HepG2 (cell line): ENCODE results near the gene DDRGK1. TPM values are rescaled to one million over a fixed set of nuclear protein-coding genes. Genes with fewer than 3 reads are reported as not detected.

Experiments used
- ARHGAP35 ChIP-seq: sonication (generic); formaldehyde crosslinking; IDR thresholded peaks from 2 replicates; pipeline ENCODE4 v1.9.0; 2022; ENCODE audit warnings: mild to moderate bottlenecking, inconsistent platforms, moderate library complexity, missing genetic modification reagents, borderline replicate concordance
- CREB1 ChIP-seq, 2 experiments: fragments of 450-650 bp in 1 of 2; IDR thresholded peaks; 2 replicates each; pipeline ENCODE4 v1.6.1; 2016 to 2017; ENCODE audit warnings: control low read depth in 1 of 2, mild to moderate bottlenecking in 1 of 2, missing compliant biosample characterization in 1 of 2, missing genetic modification characterization in 1 of 2
- FOXA3 ChIP-seq: IDR thresholded peaks from 2 replicates; pipeline ENCODE4 v1.6.1; 2016; ENCODE audit warnings: missing genetic modification reagents, missing compliant biosample characterization
- HOXD1 ChIP-seq: sonication (generic); formaldehyde crosslinking; IDR thresholded peaks from 2 replicates; pipeline ENCODE4 v1.5.0; 2020; ENCODE audit warnings: missing genetic modification reagents
- IKZF4 ChIP-seq: sonication (generic); formaldehyde crosslinking; IDR thresholded peaks from 2 replicates; pipeline ENCODE4 v1.5.1; 2020; ENCODE audit warnings: borderline replicate concordance, mild to moderate bottlenecking, low read depth, missing genetic modification reagents; ENCODE audit errors: not compliant biosample characterization
- MEIS1 ChIP-seq: sonication (generic); formaldehyde crosslinking; IDR thresholded peaks from 2 replicates; pipeline ENCODE4 v1.9.0; 2021; ENCODE audit warnings: mild to moderate bottlenecking, missing genetic modification reagents, moderate library complexity, borderline replicate concordance
- SNAI1 ChIP-seq: sonication (generic); formaldehyde crosslinking; IDR thresholded peaks from 2 replicates; pipeline ENCODE4 v1.5.0; 2020; ENCODE audit warnings: mild to moderate bottlenecking, missing genetic modification reagents, borderline replicate concordance
- STAG1 ChIP-seq: sonication (generic); formaldehyde crosslinking; IDR thresholded peaks from 2 replicates; pipeline ENCODE4 v1.4.0; 2020; ENCODE audit warnings: missing genetic modification reagents
- ZBTB20 ChIP-seq: sonication (generic); formaldehyde crosslinking; IDR thresholded peaks from 2 replicates; pipeline ENCODE4 v1.8.1; 2023; ENCODE audit warnings: missing genetic modification reagents, low read depth, mild to moderate bottlenecking, borderline replicate concordance
- ZNF451 ChIP-seq: sonication (generic); formaldehyde crosslinking; IDR thresholded peaks from 2 replicates; pipeline ENCODE4 v1.5.0; 2020; ENCODE audit warnings: mild to moderate bottlenecking, missing genetic modification reagents
- ZNF570 ChIP-seq: sonication (generic); formaldehyde crosslinking; IDR thresholded peaks from 2 replicates; pipeline ENCODE4 v1.4.0; 2020; ENCODE audit warnings: mild to moderate bottlenecking, missing genetic modification reagents, borderline replicate concordance
- ZNF747 ChIP-seq: sonication (generic); formaldehyde crosslinking; IDR thresholded peaks from 2 replicates; pipeline ENCODE4 v1.8.1; 2023; ENCODE audit warnings: missing genetic modification reagents, mild to moderate bottlenecking, borderline replicate concordance
- polyA plus RNA-seq, 8 experiments: library from polyadenylated mRNA; depleted of rRNA in 3 of 8; stranded (reverse) in 7 of 8; unstranded in 1 of 8; fragments of >200 nt; fragmentation: Illumina TruSeq in 4 of 8; extraction: Trizol in 4 of 8; gene quantifications; 2 replicates each; pipeline versions ENCODE4 v1.2.1 to v1.2.3, GENCODE V29; 2011 to 2016; ENCODE audit warnings: low read depth in 4 of 8, missing spikeins in 1 of 8, mixed read lengths in 1 of 8; ENCODE audit not compliant: insufficient read depth in 1 of 8
- total RNA-seq, 5 experiments: library from RNA; depleted of rRNA; stranded (reverse); fragments of >200 nt; fragmentation: Illumina TruSeq; extraction: Trizol; gene quantifications; 2 replicates each; pipeline ENCODE4 v1.2.3, GENCODE V29; 2016; ENCODE audit warnings: low read depth in 1 of 5
- TF ChIP-seq, protein P1 (sequence below): sonication (generic); formaldehyde crosslinking; IDR thresholded peaks from 2 replicates; pipeline ENCODE4 v1.4.0; 2020; ENCODE audit warnings: missing genetic modification reagents, mild to moderate bottlenecking, borderline replicate concordance
- TF ChIP-seq, protein P2 (sequence below): sonication (generic); formaldehyde crosslinking; IDR thresholded peaks from 2 replicates; pipeline ENCODE4 v1.9.0; 2021; ENCODE audit warnings: missing genetic modification reagents, borderline replicate concordance
- TF ChIP-seq, protein P3 (sequence below): sonication (generic); formaldehyde crosslinking; IDR thresholded peaks from 2 replicates; pipeline ENCODE4 v1.8.0; 2022; ENCODE audit warnings: mild to moderate bottlenecking, missing genetic modification reagents; ENCODE audit not compliant: insufficient replicate concordance
- TF ChIP-seq, protein P4 (sequence below): sonication (generic); formaldehyde crosslinking; IDR thresholded peaks from 2 replicates; pipeline ENCODE4 v1.4.0; 2020; ENCODE audit warnings: mild to moderate bottlenecking, low read depth, missing genetic modification reagents
- TF ChIP-seq, protein P5 (sequence below): sonication (generic); formaldehyde crosslinking; IDR thresholded peaks from 2 replicates; pipeline ENCODE4 v1.5.1; 2020; ENCODE audit warnings: missing genetic modification reagents, mild to moderate bottlenecking, borderline replicate concordance
- TF ChIP-seq, protein P6 (sequence below): sonication (generic); formaldehyde crosslinking; IDR thresholded peaks from 2 replicates; pipeline ENCODE4 v1.4.0; 2020; ENCODE audit warnings: low read depth, mild to moderate bottlenecking, missing genetic modification reagents

DDRGK1 gene
- total and polyA plus RNA-seq, 2 of the 13 experiments (the other 11 are each of a cell fraction or from before 2014, with no cell fraction given) = 96.7 to 149 TPM

DNA sequence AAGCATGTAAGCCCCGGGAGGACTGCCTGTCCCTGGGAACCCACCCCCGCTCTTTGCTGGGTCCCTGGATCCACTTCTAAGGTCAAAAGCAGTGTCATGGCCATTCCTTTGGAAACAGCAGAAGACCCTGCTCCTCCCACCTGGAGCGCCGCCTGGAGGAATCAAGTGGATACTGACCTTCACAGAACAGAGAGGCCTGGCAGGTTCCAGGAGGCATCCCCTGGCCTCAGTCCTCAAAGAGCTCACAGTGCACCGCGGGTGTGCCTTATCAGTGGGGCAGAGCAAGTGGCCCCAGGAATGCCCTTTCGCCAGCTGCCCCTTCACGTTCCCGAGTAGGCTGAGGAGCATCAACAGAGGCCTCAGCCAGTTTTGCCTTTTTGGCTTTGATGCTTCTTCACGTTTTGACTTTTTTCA is 45.6 kb upstream of the DDRGK1 start (continued):
- TF ChIP-seq, protein P1, sequence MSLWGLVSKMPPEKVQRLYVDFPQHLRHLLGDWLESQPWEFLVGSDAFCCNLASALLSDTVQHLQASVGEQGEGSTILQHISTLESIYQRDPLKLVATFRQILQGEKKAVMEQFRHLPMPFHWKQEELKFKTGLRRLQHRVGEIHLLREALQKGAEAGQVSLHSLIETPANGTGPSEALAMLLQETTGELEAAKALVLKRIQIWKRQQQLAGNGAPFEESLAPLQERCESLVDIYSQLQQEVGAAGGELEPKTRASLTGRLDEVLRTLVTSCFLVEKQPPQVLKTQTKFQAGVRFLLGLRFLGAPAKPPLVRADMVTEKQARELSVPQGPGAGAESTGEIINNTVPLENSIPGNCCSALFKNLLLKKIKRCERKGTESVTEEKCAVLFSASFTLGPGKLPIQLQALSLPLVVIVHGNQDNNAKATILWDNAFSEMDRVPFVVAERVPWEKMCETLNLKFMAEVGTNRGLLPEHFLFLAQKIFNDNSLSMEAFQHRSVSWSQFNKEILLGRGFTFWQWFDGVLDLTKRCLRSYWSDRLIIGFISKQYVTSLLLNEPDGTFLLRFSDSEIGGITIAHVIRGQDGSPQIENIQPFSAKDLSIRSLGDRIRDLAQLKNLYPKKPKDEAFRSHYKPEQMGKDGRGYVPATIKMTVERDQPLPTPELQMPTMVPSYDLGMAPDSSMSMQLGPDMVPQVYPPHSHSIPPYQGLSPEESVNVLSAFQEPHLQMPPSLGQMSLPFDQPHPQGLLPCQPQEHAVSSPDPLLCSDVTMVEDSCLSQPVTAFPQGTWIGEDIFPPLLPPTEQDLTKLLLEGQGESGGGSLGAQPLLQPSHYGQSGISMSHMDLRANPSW = no peak
- no peak for TF ChIP-seq ARHGAP35 (CRISPR knock-in tag)
- TF ChIP-seq ZBTB20 (CRISPR knock-in tag) = peak; percentile 70; the same call in 1 of the 2 replicates
- no peak for TF ChIP-seq SNAI1 (CRISPR knock-in tag)
- peak; percentile 67; the same call in 1 of the 2 replicates for TF ChIP-seq ZNF747 (CRISPR knock-in tag)
- no peak for TF ChIP-seq ZNF451 (CRISPR knock-in tag)
- TF ChIP-seq ZNF570 (CRISPR knock-in tag) = no peak
- TF ChIP-seq, protein P2, sequence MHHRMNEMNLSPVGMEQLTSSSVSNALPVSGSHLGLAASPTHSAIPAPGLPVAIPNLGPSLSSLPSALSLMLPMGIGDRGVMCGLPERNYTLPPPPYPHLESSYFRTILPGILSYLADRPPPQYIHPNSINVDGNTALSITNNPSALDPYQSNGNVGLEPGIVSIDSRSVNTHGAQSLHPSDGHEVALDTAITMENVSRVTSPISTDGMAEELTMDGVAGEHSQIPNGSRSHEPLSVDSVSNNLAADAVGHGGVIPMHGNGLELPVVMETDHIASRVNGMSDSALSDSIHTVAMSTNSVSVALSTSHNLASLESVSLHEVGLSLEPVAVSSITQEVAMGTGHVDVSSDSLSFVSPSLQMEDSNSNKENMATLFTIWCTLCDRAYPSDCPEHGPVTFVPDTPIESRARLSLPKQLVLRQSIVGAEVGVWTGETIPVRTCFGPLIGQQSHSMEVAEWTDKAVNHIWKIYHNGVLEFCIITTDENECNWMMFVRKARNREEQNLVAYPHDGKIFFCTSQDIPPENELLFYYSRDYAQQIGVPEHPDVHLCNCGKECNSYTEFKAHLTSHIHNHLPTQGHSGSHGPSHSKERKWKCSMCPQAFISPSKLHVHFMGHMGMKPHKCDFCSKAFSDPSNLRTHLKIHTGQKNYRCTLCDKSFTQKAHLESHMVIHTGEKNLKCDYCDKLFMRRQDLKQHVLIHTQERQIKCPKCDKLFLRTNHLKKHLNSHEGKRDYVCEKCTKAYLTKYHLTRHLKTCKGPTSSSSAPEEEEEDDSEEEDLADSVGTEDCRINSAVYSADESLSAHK = no peak
- TF ChIP-seq HOXD1 = no peak
- TF ChIP-seq IKZF4 = no peak
- peak; percentile 62 for TF ChIP-seq FOXA3
- TF ChIP-seq, protein P3, sequence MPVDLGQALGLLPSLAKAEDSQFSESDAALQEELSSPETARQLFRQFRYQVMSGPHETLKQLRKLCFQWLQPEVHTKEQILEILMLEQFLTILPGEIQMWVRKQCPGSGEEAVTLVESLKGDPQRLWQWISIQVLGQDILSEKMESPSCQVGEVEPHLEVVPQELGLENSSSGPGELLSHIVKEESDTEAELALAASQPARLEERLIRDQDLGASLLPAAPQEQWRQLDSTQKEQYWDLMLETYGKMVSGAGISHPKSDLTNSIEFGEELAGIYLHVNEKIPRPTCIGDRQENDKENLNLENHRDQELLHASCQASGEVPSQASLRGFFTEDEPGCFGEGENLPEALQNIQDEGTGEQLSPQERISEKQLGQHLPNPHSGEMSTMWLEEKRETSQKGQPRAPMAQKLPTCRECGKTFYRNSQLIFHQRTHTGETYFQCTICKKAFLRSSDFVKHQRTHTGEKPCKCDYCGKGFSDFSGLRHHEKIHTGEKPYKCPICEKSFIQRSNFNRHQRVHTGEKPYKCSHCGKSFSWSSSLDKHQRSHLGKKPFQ (CRISPR knock-in tag) = no peak
- TF ChIP-seq, protein P4, sequence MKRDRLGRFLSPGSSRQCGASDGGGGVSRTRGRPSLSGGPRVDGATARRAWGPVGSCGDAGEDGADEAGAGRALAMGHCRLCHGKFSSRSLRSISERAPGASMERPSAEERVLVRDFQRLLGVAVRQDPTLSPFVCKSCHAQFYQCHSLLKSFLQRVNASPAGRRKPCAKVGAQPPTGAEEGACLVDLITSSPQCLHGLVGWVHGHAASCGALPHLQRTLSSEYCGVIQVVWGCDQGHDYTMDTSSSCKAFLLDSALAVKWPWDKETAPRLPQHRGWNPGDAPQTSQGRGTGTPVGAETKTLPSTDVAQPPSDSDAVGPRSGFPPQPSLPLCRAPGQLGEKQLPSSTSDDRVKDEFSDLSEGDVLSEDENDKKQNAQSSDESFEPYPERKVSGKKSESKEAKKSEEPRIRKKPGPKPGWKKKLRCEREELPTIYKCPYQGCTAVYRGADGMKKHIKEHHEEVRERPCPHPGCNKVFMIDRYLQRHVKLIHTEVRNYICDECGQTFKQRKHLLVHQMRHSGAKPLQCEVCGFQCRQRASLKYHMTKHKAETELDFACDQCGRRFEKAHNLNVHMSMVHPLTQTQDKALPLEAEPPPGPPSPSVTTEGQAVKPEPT = no peak
- peak; percentile 94 for TF ChIP-seq STAG1
- TF ChIP-seq MEIS1 (CRISPR knock-in tag) = no peak
- TF ChIP-seq, protein P5, sequence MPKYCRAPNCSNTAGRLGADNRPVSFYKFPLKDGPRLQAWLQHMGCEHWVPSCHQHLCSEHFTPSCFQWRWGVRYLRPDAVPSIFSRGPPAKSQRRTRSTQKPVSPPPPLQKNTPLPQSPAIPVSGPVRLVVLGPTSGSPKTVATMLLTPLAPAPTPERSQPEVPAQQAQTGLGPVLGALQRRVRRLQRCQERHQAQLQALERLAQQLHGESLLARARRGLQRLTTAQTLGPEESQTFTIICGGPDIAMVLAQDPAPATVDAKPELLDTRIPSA = no peak
- TF ChIP-seq, protein P6, sequence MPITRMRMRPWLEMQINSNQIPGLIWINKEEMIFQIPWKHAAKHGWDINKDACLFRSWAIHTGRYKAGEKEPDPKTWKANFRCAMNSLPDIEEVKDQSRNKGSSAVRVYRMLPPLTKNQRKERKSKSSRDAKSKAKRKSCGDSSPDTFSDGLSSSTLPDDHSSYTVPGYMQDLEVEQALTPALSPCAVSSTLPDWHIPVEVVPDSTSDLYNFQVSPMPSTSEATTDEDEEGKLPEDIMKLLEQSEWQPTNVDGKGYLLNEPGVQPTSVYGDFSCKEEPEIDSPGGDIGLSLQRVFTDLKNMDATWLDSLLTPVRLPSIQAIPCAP (CRISPR knock-in tag) = no peak
- no peak for TF ChIP-seq CREB1 (IDR thresholded peaks at IDR 0.05)
- TF ChIP-seq CREB1 (CRISPR knock-in tag; IDR thresholded peaks at IDR 0.05) = no peak
